HG03432 (cell line): ENCODE data around the gene ACP7.
"Not testable (repeated sequence)": the region's sequence is repeated elsewhere in the genome, so short reads cannot be mapped to it uniquely, and the experiment has no call there.

Experiments
- ATAC-seq: cut with Tn5 transposase; IDR thresholded peaks from one replicate; pipeline ENCODE4 v1.9.1; 2021; ENCODE audit warnings: mild to moderate bottlenecking, moderate library complexity; ENCODE audit not compliant: unreplicated experiment

The ACP7 gene

DNA sequence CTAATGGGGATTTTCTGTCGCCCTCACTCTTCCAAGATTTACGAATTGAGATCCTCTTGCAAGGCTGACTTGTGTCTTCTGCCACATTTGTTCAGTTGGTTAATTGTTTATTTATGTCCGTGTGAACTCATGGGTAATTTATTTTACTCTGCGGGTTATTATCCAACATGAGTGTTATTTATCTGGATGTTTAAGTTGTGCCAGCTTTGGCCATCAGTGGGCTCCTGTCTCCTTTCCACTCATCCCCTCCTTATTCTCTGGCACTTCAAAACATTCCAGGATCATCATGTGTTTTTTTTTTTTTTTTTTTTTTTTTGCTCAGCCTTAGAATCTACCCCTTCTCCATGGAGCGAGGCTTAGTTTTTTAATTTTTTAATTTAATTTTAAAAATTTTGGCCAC lies 19.0 kb downstream of the ACP7 start:
- no peak for ATAC-seq

DNA sequence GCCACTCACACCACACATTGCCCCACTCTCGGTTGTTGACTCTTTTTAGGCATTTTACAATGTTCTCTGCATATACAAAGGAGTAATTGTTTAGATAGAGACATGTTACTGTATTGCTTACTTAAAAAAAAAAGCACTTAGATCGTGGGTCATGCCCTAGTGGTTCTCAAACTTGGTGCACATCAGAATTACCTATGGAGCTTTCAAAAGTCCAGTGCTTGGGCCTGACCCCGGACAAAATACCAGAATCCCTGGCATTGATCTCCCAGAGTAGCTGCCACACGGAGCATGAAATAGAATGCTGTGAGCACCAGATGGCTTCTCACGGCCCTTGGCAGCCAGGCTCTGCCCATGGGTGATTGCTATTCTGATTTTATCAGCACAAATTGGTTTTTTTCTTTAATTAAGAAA lies 20.0 kb downstream of the ACP7 start:
- no peak for ATAC-seq

GRCh38 chr19:39106194-39106593 lies 22.0 kb downstream of the ACP7 start:
- no peak for ATAC-seq

GRCh38 chr19:39109641-39110040 lies 25.5 kb downstream of the ACP7 start:
- no peak for ATAC-seq

DNA sequence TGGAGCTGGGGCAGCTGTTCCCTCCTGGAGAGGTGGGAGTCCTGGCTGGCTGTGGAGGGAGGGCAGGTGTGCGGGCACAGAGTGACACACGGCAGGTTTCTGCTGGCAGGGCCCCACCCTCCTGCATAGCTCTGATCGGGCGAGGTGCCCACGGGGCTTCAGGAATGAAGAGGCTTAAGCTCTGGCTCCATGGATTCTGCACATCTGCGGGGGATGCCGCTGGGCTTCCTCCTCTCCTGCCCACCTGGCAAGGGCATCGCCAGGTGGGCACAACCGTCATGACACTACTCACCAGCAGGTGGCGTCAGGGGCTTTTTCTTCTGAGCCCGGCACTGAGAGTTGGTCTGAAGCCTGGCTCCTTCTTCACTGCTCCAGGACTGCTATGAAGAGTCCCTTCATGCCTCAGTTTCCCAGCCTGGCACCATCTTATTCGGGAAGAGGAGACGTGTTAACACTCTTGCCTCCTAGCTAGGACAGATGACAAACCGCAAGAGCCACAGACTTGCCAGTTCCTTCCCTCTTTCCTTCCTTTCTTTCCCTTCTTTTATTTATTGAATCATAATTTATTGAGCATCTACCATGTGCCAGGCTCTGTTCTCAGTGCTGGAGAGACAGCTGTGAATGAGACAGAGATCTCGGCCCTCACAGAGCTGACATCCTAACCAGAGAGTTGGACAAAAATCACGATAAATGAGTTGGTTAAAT lies 26.2 kb downstream of the ACP7 start:
- ATAC-seq: no peak

DNA sequence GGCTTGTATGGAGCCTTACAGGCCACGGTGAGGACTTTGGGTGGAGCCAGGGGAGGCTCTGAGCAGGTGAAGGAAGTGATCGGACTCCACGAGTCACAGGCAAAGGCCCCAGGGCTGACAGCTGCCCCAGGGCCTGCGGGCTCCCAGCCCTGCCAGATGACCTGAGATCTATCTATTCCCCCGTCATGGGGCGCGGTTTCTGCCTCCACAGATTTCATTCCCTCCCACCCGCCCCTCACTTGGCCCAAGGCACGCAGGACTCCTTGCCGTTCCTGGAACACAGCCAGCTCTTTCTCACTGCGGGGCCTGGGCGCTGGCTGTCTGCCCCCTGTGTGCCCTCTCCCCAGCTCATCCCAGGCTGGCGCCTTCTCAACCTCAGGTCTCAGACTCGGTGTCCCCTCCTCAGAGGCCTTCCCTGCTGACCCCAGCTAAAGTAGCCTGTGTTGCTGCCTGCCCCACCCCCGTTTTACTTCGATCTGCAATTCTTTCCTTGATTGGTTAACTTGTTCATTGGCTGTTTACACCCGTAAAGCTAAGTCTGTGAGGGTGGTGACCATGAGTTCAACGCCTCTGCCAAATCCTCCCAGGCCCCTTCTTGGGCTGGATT lies 27.5 kb downstream of the ACP7 start:
- ATAC-seq: no peak

- no peak for ATAC-seq
Measured at GRCh38 chr19:39112338-39112890, 28.2 kb downstream of the ACP7 start.

GRCh38 chr19:39113199-39113598 lies 29.0 kb downstream of the ACP7 start:
- no peak for ATAC-seq

DNA sequence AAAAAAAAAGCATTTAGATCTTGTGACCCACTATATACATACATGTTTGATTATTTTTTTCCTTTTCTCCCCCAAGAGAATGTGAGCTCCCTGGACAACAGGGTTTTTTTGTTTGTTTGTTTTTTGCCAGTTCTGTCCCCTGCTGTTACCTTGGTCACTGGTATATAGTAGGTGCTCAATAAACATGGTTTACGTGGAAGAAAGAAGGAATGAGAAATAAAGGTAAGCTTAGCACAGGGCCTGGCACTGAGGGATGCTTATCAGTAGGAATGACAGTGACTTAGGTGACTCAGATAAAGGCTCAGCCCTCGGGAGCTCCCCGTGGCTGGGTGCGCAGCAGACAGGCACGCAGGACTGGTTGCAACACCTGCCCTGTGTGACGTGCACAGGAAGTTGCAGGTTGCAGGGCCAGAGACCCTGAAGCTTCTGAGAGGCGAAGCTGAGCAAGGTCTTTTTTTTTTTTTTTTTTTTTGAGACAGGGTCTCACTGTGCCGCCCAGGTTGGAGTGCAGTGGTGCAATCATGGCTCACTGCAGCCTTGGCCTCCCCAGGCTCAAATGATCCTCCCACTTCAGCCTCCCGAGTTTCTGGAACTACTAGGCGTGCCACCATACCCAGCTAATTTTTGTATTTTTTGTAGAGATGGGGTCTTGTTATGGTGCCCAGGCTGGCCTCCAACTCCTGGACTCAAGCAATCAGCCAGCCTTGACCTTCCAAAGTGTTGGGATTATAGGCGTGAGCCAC lies 31.1 kb downstream of the ACP7 start:
- no peak for ATAC-seq

DNA sequence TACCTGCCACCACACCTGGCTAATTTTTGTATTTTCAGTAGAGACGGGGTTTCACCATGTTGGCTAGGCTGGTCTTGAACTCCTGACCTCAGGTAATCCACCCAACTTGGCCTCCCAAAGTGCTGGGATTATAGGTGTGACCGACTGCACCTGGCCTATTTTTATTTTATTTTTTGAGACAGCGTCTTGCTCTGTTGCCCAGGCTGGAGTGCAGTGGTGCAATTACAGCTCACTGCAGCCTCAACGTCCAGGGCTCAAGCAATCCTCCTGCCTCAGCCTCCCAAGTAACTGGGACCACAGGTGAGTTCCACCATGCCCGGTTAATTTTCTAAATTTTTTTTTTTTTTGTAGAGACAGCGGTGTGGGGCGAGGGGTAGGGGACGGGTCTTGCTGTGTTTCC lies 32.9 kb downstream of the ACP7 start:
- not testable (repeated sequence) for ATAC-seq

DNA sequence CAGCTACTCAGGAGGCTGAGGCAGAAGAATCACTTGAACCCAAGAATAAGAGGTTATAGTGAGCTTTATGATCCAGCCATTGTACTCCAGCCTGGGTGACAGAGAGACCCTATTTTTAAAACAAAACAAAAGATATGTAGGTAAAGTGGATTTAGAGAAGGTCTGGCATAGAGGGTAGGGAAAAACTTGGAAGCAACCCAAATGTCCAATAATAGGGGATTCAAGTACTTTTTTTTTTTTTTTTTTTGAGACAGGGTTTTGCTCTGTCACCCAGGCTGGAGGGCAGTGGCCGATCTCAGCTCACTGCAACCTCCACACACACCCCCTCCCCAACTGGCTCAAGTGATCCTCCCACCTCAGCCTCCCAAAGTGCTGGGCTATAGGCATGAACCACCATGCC lies 35.7 kb downstream of the ACP7 start:
- ATAC-seq: no peak

DNA sequence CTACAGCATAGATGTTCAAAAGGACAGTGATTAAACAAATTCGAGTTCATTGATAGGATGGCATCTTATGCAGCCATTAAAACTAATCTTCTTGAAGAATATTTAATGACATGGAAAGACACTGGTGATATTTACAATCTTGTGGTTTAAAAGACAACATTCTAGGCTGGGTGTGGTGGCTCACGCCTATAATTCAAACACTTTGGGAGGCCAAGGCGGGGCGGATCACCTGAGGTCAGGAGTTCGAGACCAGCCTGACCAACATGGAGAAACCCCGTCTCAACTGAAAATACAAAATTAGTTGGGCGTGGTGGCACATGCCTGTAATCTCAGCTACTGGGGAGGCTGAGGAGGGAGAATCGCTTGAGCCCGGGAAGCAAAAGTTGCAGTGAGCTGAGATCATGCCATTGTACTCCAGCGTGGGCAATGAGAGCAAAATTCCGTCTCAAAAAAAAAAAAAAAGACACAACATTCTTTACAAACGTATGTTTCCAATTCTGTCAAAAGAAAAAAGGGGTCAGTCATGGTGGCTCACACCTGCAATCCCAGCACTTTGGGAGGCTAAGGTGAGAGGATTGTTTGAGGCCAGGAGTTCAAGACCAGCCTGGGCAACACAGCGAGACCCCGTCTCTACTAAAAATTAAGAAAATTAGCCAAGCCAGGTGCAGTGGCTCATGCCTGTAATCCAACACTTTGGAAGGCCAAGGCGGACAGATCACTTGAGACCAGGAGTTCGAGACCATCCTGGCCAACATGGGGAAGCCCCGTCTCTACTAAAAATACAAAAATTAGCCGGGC lies 39.0 kb downstream of the ACP7 start:
- no peak for ATAC-seq

GRCh38 chr19:39124136-39124764 lies 40.1 kb downstream of the ACP7 start:
- no peak for ATAC-seq

GRCh38 chr19:39125199-39125553 lies 41.0 kb downstream of the ACP7 start:
- ATAC-seq: no peak

GRCh38 chr19:39125554-39126311 lies 41.6 kb downstream of the ACP7 start, which contains the start of gene PAK4:
TSS of gene PAK4 (plus strand) at chr19:39125786. CDS start at chr19:39169554, 43,768 bp downstream.
- peak; percentile 90 for ATAC-seq

- no peak for ATAC-seq
Measured at GRCh38 chr19:39126312-39127187, 42.4 kb downstream of the ACP7 start.

GRCh38 chr19:39127812-39128515 lies 43.8 kb downstream of the ACP7 start:
- no peak for ATAC-seq

DNA sequence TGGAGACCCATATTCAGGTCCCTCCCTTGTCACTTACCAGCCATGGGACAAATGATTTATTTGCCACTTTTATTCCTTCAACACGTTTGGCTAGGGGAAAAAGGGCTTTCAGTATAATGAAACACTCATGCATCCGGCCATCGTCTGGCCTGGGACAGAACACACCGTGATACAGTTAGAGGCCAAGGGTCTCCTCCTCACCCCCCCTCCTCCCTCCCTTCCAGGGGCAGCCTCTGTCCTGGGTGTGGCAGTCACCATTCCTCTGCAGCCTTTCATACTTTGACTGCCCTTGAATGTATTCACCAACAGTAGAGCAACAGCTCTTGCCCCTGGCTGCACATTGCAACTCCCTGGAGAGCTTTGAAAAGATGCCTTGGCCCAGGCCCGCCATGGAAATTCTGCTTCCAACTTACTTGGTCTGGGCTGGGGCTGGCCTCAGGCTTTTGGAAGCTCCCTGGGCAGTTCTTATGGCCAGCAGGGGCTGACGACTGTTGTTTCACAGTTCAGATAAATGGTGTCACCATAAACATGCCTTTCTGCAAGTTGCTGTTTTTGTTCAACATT lies 44.4 kb downstream of the ACP7 start:
- no peak for ATAC-seq
